Measurements from ENCODE around the gene CYB5A.
A peak's percentile ranks its signal among the peaks of the same experiment; 100 is the strongest.

CYB5A gene

DNA sequence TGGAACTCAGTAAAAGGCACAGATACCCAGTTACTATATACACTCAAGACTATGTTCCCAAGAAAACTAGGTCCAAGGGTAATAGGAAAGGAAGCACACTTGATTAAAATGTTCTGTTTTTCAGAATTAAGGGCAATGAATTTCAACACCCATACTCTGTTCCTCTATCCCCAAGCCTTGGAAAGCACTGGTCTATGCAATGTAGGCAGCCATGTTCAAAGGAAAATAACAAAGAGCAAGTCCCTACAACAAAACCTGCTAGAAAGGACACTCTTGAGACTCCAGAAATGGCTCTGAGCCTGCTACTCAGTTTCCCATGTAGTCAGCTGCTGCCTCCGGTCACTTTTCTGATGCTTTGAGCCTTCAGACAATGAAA is 6.8 kb downstream of the CYB5A start:
- Histone ChIP-seq H3K9ac (ENCODE audit: low read length) (no peak overlapping the region), H3K79me1 (ENCODE audit: low read length) (peaks cover 2% of the 10 kb centered on the region), H4K8ac (ENCODE audit: low read depth, low read length) (no peak overlapping the region), H2BK5ac (ENCODE audit: low read depth, low read length, poor library complexity) (no peak overlapping the region), H3K79me2 (ENCODE audit: control insufficient read depth, insufficient read depth, low read length, poor library complexity) (no peaks in the 10 kb centered on the region), H3K23ac (ENCODE audit: low read length) (no peak overlapping the region), H3K27me3 (ENCODE audit: insufficient read depth, low read length) (no peaks in the 10 kb centered on the region), H3K27ac (ENCODE audit: low read depth, low read length) (no peak overlapping the region), H3K14ac (ENCODE audit: low read length) (no peak overlapping the region), H3K18ac (ENCODE audit: low read length) (no peak overlapping the region), H4K12ac (ENCODE audit: low read depth, low read length) (no peak overlapping the region), H3K4me2 (ENCODE audit: low read length) (no peak overlapping the region), H2AFZ (ENCODE audit: insufficient read depth, low read length, poor library complexity) (no peak overlapping the region), H4K91ac (ENCODE audit: low read depth, low read length) (no peak overlapping the region), H3K4ac (ENCODE audit: low read depth, low read length) (no peak overlapping the region), H3K4me3 (ENCODE audit: low read depth, low read length) (no peak overlapping the region), H2AK5ac (ENCODE audit: low read length) (no peak overlapping the region), H3K36me3 (ENCODE audit: control insufficient read depth in 1 of 2, insufficient read depth in 2 of 2, low read length in 2 of 2) (no peaks in the 10 kb centered on the region), H2BK120ac (ENCODE audit: insufficient read depth, low read length, poor library complexity) (no peak overlapping the region), H3K4me1 (ENCODE audit: control insufficient read depth in 1 of 2, insufficient read depth in 2 of 2, low read length in 2 of 2) (peaks cover 22 to 24% of the 10 kb centered on the region in 2 experiments), H2BK12ac (ENCODE audit: low read length) (no peak overlapping the region), H3K9me3 (ENCODE audit: insufficient read depth, low read depth, low read length) (no peaks in the 10 kb centered on the region)
- DNase-seq, result no peak
- no CpG with 5 or more reads among the region's 1 CpG for WGBS (ENCODE audit: extremely low coverage, insufficient coverage, insufficient read length)

DNA sequence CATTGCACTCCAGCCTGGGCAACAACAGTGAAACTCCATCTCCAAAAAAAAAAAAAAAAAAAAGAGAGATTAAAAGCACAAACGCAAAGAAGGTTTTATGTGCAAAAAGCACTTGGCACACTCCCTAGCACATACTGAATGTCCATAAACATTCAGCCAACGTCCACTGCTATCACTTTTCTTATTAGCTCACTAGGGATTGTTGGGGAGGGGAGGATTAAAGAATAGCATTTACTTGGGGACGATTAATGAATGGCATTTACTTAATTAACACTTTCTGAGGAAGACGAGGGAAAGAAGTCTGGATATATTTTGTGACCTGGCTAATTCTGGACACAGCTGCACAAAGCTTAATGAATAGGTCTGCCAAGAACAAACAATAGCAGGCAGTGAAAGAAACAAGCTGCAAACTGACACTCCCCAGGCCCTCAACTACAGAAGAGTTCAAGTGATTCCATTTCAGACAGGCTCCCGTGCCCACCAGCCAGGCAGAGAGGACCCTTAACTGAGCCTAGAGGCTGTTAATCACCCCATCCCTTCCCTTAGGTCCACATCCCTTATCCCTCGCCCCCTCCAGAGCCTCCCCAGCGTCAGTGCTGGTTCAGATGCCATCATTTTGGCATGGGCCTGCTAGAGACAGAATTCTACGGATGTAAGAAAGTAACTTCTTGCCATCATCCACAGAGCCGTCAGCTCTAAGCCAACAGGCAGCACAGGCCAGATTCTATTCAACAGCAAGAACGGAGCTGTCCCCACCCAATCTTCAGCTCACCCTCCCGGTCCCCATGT is 7.4 kb downstream of the CYB5A start:
- Histone ChIP-seq H3K14ac (ENCODE audit: low read length) (no peak overlapping the region), H2BK5ac (ENCODE audit: low read depth, low read length, poor library complexity) (no peak overlapping the region), H2BK120ac (ENCODE audit: insufficient read depth, low read length, poor library complexity) (no peak overlapping the region)

DNA sequence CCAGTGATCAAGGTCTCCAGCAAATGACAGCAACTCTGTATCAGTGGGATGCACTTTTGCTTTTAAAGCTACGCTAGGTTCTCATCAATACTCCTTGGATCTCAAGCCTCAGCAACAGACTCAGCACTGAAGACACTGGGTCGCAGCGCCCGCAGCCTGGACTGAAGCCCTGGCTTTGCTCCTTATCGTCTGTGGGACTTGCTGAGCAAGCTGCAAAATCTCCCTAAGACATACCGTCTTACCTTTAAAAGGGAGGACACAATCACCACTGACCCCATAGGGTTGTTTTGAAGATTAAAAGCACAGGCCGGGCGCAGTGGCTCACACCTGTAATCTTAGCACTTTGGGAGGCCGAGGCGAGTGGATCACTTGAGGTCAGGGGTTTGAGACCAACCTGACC is 8.1 kb downstream of the CYB5A start:
- Histone ChIP-seq H3K23ac (ENCODE audit: low read length) (no peak overlapping the region), H3K79me2 (ENCODE audit: control insufficient read depth, insufficient read depth, low read length, poor library complexity) (no peaks in the 10 kb centered on the region), H2AK5ac (ENCODE audit: low read length) (no peak overlapping the region), H3K4me3 (ENCODE audit: low read depth, low read length) (no peak overlapping the region), H4K91ac (ENCODE audit: low read depth, low read length) (peak overlapping the region; percentile 49), H4K12ac (ENCODE audit: low read depth, low read length) (no peak overlapping the region), H2BK120ac (ENCODE audit: insufficient read depth, low read length, poor library complexity) (no peak overlapping the region), H2AFZ (ENCODE audit: insufficient read depth, low read length, poor library complexity) (no peak overlapping the region), H3K27ac (ENCODE audit: low read depth, low read length) (no peak overlapping the region), H3K18ac (ENCODE audit: low read length) (no peak overlapping the region), H3K4me2 (ENCODE audit: low read length) (no peak overlapping the region), H4K8ac (ENCODE audit: low read depth, low read length) (no peak overlapping the region), H3K36me3 (ENCODE audit: control insufficient read depth in 1 of 2, insufficient read depth in 2 of 2, low read length in 2 of 2) (no peaks in the 10 kb centered on the region), H2BK5ac (ENCODE audit: low read depth, low read length, poor library complexity) (no peak overlapping the region), H2BK12ac (ENCODE audit: low read length) (no peak overlapping the region), H3K4me1 (ENCODE audit: control insufficient read depth in 1 of 2, insufficient read depth in 2 of 2, low read length in 2 of 2) (peaks cover 21 to 22% of the 10 kb centered on the region in 2 experiments), H3K9me3 (ENCODE audit: insufficient read depth, low read depth, low read length) (no peaks in the 10 kb centered on the region), H3K9ac (ENCODE audit: low read length) (no peak overlapping the region), H3K79me1 (ENCODE audit: low read length) (peaks cover 2% of the 10 kb centered on the region), H3K14ac (ENCODE audit: low read length) (no peak overlapping the region), H3K4ac (ENCODE audit: low read depth, low read length) (no peak overlapping the region), H3K27me3 (ENCODE audit: insufficient read depth, low read length) (no peaks in the 10 kb centered on the region)
- peak in 1 of 2 donors; percentile 49 for DNase-seq
- no CpG with 5 or more reads among the region's 10 CpGs for WGBS (ENCODE audit: extremely low coverage, insufficient coverage, insufficient read length)

More for the DNA sequence above, 7.4 kb downstream of the CYB5A start:
- H3K9ac ChIP-seq (ENCODE audit: low read length), result no peak overlapping the region
- no peak overlapping the region for H3K4me2 ChIP-seq (ENCODE audit: low read length)
- peaks cover 2% of the 10 kb centered on the region for H3K79me1 ChIP-seq (ENCODE audit: low read length)
- H4K91ac ChIP-seq (ENCODE audit: low read depth, low read length), result no peak overlapping the region
- H2AK5ac ChIP-seq (ENCODE audit: low read length), result no peak overlapping the region
- no CpG with 5 or more reads among the region's 11 CpGs for WGBS (ENCODE audit: extremely low coverage, insufficient coverage, insufficient read length)
- peaks cover 22 to 24% of the 10 kb centered on the region in 2 experiments for H3K4me1 ChIP-seq (ENCODE audit: control insufficient read depth in 1 of 2, insufficient read depth in 2 of 2, low read length in 2 of 2)
- H4K8ac ChIP-seq (ENCODE audit: low read depth, low read length), result no peak overlapping the region
- H2BK12ac ChIP-seq (ENCODE audit: low read length), result no peak overlapping the region
- H3K36me3 ChIP-seq (ENCODE audit: control insufficient read depth in 1 of 2, insufficient read depth in 2 of 2, low read length in 2 of 2), result no peaks in the 10 kb centered on the region
- H3K9me3 ChIP-seq (ENCODE audit: insufficient read depth, low read depth, low read length), result no peaks in the 10 kb centered on the region
- H2AFZ ChIP-seq (ENCODE audit: insufficient read depth, low read length, poor library complexity), result no peak overlapping the region
- no peak overlapping the region for H3K4me3 ChIP-seq (ENCODE audit: low read depth, low read length)
- H3K79me2 ChIP-seq (ENCODE audit: control insufficient read depth, insufficient read depth, low read length, poor library complexity), result no peaks in the 10 kb centered on the region
- H3K27me3 ChIP-seq (ENCODE audit: insufficient read depth, low read length), result no peaks in the 10 kb centered on the region
- no peak overlapping the region for H3K18ac ChIP-seq (ENCODE audit: low read length)
- no peak overlapping the region for H3K23ac ChIP-seq (ENCODE audit: low read length)
- DNase-seq, result no peak
- H3K27ac ChIP-seq (ENCODE audit: low read depth, low read length), result no peak overlapping the region
- H3K4ac ChIP-seq (ENCODE audit: low read depth, low read length), result no peak overlapping the region
- H4K12ac ChIP-seq (ENCODE audit: low read depth, low read length), result no peak overlapping the region

DNA sequence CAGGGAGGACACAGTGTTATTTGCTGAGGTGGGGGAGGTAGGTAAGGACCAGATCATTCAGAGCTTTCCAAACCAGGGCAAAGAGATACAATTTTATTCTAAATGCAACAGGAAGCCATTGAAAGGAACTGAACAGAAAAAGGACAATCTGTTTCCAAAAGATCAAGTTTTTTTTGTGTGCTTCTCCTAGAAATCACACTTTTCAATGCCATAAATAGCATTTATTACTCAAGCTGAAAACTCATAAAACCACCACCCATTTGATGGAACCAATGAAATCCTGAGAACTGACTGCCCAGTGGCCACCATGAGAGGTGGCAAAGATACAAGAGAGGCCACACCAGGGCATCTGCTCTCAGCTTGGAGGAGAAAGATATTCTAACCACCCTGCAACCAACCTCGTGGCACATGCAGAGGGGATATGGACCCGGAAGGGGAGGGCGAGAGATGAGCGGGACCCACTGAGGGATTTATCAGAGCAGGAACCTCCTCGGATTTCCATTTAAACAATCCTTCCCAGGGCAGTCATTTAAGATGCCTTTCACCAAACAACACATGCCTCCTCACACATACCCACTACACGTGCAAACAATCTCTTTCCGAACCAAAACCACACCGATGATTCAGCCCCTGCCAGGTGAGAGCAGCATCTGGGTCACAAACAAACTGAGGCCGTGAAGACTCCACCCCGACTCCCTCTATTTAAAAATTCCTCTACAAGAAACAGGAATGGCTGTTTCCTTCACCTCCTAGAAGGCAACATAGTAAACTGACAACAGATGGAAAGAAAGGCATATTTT is 8.8 kb downstream of the CYB5A start:
- Histone ChIP-seq H4K12ac (ENCODE audit: low read depth, low read length) (no peak overlapping the region), H3K4ac (ENCODE audit: low read depth, low read length) (peak overlapping the region; percentile 23), H2BK120ac (ENCODE audit: insufficient read depth, low read length, poor library complexity) (no peak overlapping the region), H3K4me3 (ENCODE audit: low read depth, low read length) (no peak overlapping the region), H3K79me2 (ENCODE audit: control insufficient read depth, insufficient read depth, low read length, poor library complexity) (no peaks in the 10 kb centered on the region), H2AFZ (ENCODE audit: insufficient read depth, low read length, poor library complexity) (peak overlapping the region; percentile 8), H3K23ac (ENCODE audit: low read length) (no peak overlapping the region), H2BK5ac (ENCODE audit: low read depth, low read length, poor library complexity) (peak overlapping the region; percentile 4), H3K27me3 (ENCODE audit: insufficient read depth, low read length) (no peaks in the 10 kb centered on the region), H3K36me3 (ENCODE audit: control insufficient read depth in 1 of 2, insufficient read depth in 2 of 2, low read length in 2 of 2) (no peaks in the 10 kb centered on the region), H3K9me3 (ENCODE audit: insufficient read depth, low read depth, low read length) (peaks cover 2% of the 10 kb centered on the region), H3K79me1 (ENCODE audit: low read length) (peaks cover 2% of the 10 kb centered on the region), H4K8ac (ENCODE audit: low read depth, low read length) (peak overlapping the region; percentile 55), H2AK5ac (ENCODE audit: low read length) (no peak overlapping the region), H3K18ac (ENCODE audit: low read length) (peak overlapping the region; percentile 16), H4K91ac (ENCODE audit: low read depth, low read length) (peak overlapping the region; percentile 23), H3K4me2 (ENCODE audit: low read length) (peak overlapping the region; percentile 15), H3K4me1 (ENCODE audit: control insufficient read depth in 1 of 2, insufficient read depth in 2 of 2, low read length in 2 of 2) (peaks cover 21 to 22% of the 10 kb centered on the region in 2 experiments), H2BK12ac (ENCODE audit: low read length) (no peak overlapping the region), H3K9ac (ENCODE audit: low read length) (no peak overlapping the region), H3K14ac (ENCODE audit: low read length) (no peak overlapping the region), H3K27ac (ENCODE audit: low read depth, low read length) (no peak overlapping the region)
- DNase-seq, result peak in 1 of 2 donors; percentile 22
- WGBS (ENCODE audit: extremely low coverage, insufficient coverage, insufficient read length), result no CpG with 5 or more reads among the region's 10 CpGs
